HCT116 (cell line): ENCODE results near the gene NIBAN1. TPM values are rescaled to one million over a fixed set of nuclear protein-coding genes. Genes with fewer than 3 reads are reported as not detected.

Experiments
- ATAC-seq: fragments of 200-7000 bp; cut with Tn5 transposase; 2 replicates; pipeline ENCODE4 v1.9.1; 2020; ENCODE audit warnings: mild to moderate bottlenecking, moderate library complexity
- BruUV-seq: library from RNA; stranded (reverse); fragments of 400-500 nt; replicated peaks from 2 replicates; lab custom pipeline; 2021; lab: Mats Ljungman, UMichigan
- CTCF ChIA-PET: fragments of 300-600 bp; sonication (Branson Sonifier 250); formaldehyde crosslinking; loops from one replicate; lab custom pipeline; 2021; ENCODE audit warnings: antibody characterized with exemption; lab: Charles Lee
- POLR2A ChIA-PET: fragments of 300-600, 350-600 bp; sonication (Branson Sonifier 250); formaldehyde crosslinking; loops from one replicate; lab custom pipeline; 2021; ENCODE audit warnings: antibody characterized with exemption; lab: Charles Lee
- RAD21 ChIA-PET, 2 experiments: fragments of 300-600 bp; sonication (Branson Sonifier 250); formaldehyde crosslinking; loops; one replicate each; lab custom pipeline; 2023; ENCODE audit warnings: low total read pairs in 2 of 2; ENCODE audit not compliant: uncharacterized antibody in 2 of 2, unreplicated experiment in 2 of 2, low non-redundant PET in 1 of 2; lab: Charles Lee
- DNase-seq: peaks from one replicate; pipeline ENCODE4 v3.0.0-alpha.2; 2010; ENCODE audit warnings: low read depth, low spot score
- H2AFZ ChIP-seq: fragments of 200-600 bp; shearing (Covaris generic), sonication (generic); 2 replicates; pipeline ENCODE4 v1.6.1; 2017; ENCODE audit warnings: low read depth, mixed run types, mixed read lengths, antibody characterized with exemption, low read length; ENCODE audit not compliant: poor library complexity, severe bottlenecking
- H3K27ac ChIP-seq: 2 replicates; pipeline ENCODE4 v1.5.1; 2012; ENCODE audit warnings: low read depth, low read length
- H3K27me3 ChIP-seq: fragments of 200-600 bp; sonication (generic); 2 replicates; pipeline ENCODE4 v1.6.1; 2016; ENCODE audit warnings: mixed run types, low read length, mixed read lengths; ENCODE audit not compliant: insufficient read depth
- H3K36me3 ChIP-seq, 2 experiments: fragments of 200-500 bp in 1 of 2; fragments of 200-600 bp in 1 of 2; sonication (Bioruptor generic) in 1 of 2; sonication (generic) in 1 of 2; 2 replicates each; pipeline versions ENCODE4 v1.5.1 to v1.6.1; 2014 to 2016; ENCODE audit warnings: low read length in 2 of 2, inconsistent platforms in 1 of 2, mixed read lengths in 1 of 2, mixed run types in 1 of 2; ENCODE audit not compliant: insufficient read depth in 2 of 2, control insufficient read depth in 1 of 2
- H3K4me1 ChIP-seq, 2 experiments: fragments of 200-600 bp in 1 of 2; sonication (generic) in 1 of 2; 2 replicates each; pipeline versions ENCODE4 v1.5.1 to v1.6.1; 2012 to 2017; ENCODE audit warnings: low read length in 2 of 2, inconsistent platforms in 1 of 2, mild to moderate bottlenecking in 1 of 2, mixed read lengths in 1 of 2, mixed run types in 1 of 2, moderate library complexity in 1 of 2; ENCODE audit not compliant: insufficient read depth in 2 of 2, control insufficient read depth in 1 of 2
- H3K4me2 ChIP-seq: fragments of 200-600 bp; sonication (generic); 2 replicates; pipeline ENCODE4 v1.6.1; 2017; ENCODE audit warnings: mixed run types, low read length, mixed read lengths
- H3K4me3 ChIP-seq, 2 experiments: fragments of 200-600 bp in 1 of 2; sonication (generic) in 1 of 2; replicated peaks in 1 of 2; 2 replicates each; pipeline ENCODE4 v1.5.1; 2011 to 2016; ENCODE audit warnings: low read length in 2 of 2, control low read depth in 1 of 2, low read depth in 1 of 2, mild to moderate bottlenecking in 1 of 2, mixed read lengths in 1 of 2, mixed run types in 1 of 2
- H3K79me2 ChIP-seq: fragments of 200-600 bp; sonication (generic); 2 replicates; pipeline ENCODE4 v1.6.1; 2017; ENCODE audit warnings: mild to moderate bottlenecking, mixed run types, low read length, moderate library complexity, mixed read lengths; ENCODE audit not compliant: insufficient read depth
- H3K9ac ChIP-seq: fragments of 200-600 bp; sonication (generic); 2 replicates; pipeline ENCODE4 v1.6.1; 2016; ENCODE audit warnings: low read length, mixed read lengths
- H3K9me2 ChIP-seq: fragments of 200-600 bp; sonication (generic), shearing (Covaris generic); 2 replicates; pipeline ENCODE4 v1.6.1; 2017; ENCODE audit warnings: mixed run types, mild to moderate bottlenecking, moderate library complexity; ENCODE audit not compliant: insufficient read depth
- H3K9me3 ChIP-seq, 2 experiments: fragments of 200-500 bp in 1 of 2; fragments of 200-600 bp in 1 of 2; sonication (Bioruptor generic) in 1 of 2; sonication (generic) in 1 of 2; 2 replicates each; pipeline ENCODE4 v1.6.1; 2014 to 2017; ENCODE audit warnings: low read length in 2 of 2, mixed read lengths in 2 of 2, inconsistent platforms in 1 of 2, low read depth in 1 of 2, mild to moderate bottlenecking in 1 of 2, mixed run types in 1 of 2, moderate library complexity in 1 of 2; ENCODE audit not compliant: control insufficient read depth in 1 of 2, insufficient read depth in 1 of 2
- H4K20me1 ChIP-seq: fragments of 200-600 bp; sonication (generic), shearing (Covaris generic); 2 replicates; pipeline ENCODE4 v1.6.1; 2017; ENCODE audit warnings: mixed run types, mild to moderate bottlenecking, moderate library complexity; ENCODE audit not compliant: insufficient read depth
- CBX3 ChIP-seq: IDR thresholded peaks from 2 replicates; pipeline ENCODE4 v1.6.1; 2012; ENCODE audit warnings: low read depth
- CEBPB ChIP-seq: IDR thresholded peaks from 2 replicates; pipeline ENCODE4 v1.6.1; 2012; ENCODE audit warnings: low read depth
- ELF1 ChIP-seq: IDR thresholded peaks from 2 replicates; pipeline ENCODE4 v1.6.1; 2012; ENCODE audit warnings: low read depth, borderline replicate concordance
- EZH2phosphoT487 ChIP-seq: fragments of 200-600 bp; IDR thresholded peaks from 2 replicates; pipeline ENCODE4 v1.6.1; 2018; ENCODE audit warnings: antibody characterized with exemption, borderline replicate concordance
- FOSL1 ChIP-seq: IDR thresholded peaks from 2 replicates; pipeline ENCODE4 v1.6.1; 2012; ENCODE audit warnings: low read depth
- JUND ChIP-seq: IDR thresholded peaks from 2 replicates; pipeline ENCODE4 v1.6.1; 2012
- POLR2A ChIP-seq: IDR thresholded peaks from 2 replicates; pipeline ENCODE4 v1.7.0; 2011; ENCODE audit warnings: borderline replicate concordance; ENCODE audit not compliant: insufficient read depth, insufficient read length; ENCODE audit errors: extremely low read depth
- POLR2AphosphoS5 ChIP-seq: IDR thresholded peaks from 2 replicates; pipeline ENCODE4 v1.6.1; 2011; ENCODE audit warnings: mild to moderate bottlenecking, low read depth, low read length, moderate library complexity
- RAD21 ChIP-seq: IDR thresholded peaks from 2 replicates; pipeline ENCODE4 v1.6.1; 2012; ENCODE audit warnings: low read depth, mild to moderate bottlenecking
- SIN3A ChIP-seq: IDR thresholded peaks from 2 replicates; pipeline ENCODE4 v1.6.1; 2012; ENCODE audit warnings: low read depth
- ZFX ChIP-seq: fragments of 450-650 bp; IDR thresholded peaks from 2 replicates; pipeline ENCODE4 v1.6.1; 2017
- ZNF274 ChIP-seq: fragments of 200-500 bp; sonication (Bioruptor generic); IDR thresholded peaks from 2 replicates; pipeline ENCODE4 v1.6.1; 2014; ENCODE audit warnings: mild to moderate bottlenecking, low read depth, low read length, inconsistent platforms
- intact Hi-C: fragments of 100-400 bp; cut with micrococcal nuclease; formaldehyde crosslinking; loops from 2 replicates; pipeline ENCODE4 v1.10.0; 2022
- total RNA-seq: library from RNA; stranded (reverse); gene quantifications from one replicate; pipeline ENCODE4 v1.2.1, GENCODE V29; 2021; ENCODE audit not compliant: unreplicated experiment
- TF ChIP-seq, protein P1 (sequence below): IDR thresholded peaks from 2 replicates; pipeline ENCODE4 v1.6.1; 2012
- TF ChIP-seq, protein P2 (sequence below): IDR thresholded peaks from 2 replicates; pipeline ENCODE4 v1.6.1; 2012; ENCODE audit warnings: low read depth
- TF ChIP-seq, protein P3 (sequence below), 3 experiments: fragments of 200-600 bp in 1 of 3; sonication (generic) in 1 of 3; IDR thresholded peaks in 2 of 3; conservative IDR thresholded peaks in 1 of 3; 2 replicates each; pipeline ENCODE4 v1.5.1; 2012 to 2017; ENCODE audit warnings: low read depth in 2 of 3, low read length in 2 of 3, antibody characterized with exemption in 1 of 3, borderline replicate concordance in 1 of 3, control low read depth in 1 of 3, mild to moderate bottlenecking in 1 of 3, mixed read lengths in 1 of 3, mixed run types in 1 of 3, moderate library complexity in 1 of 3; ENCODE audit not compliant: insufficient read depth in 1 of 3

The NIBAN1 gene
- total RNA-seq, 1 experiment from 2014 or later: 10.3 TPM

DNA sequence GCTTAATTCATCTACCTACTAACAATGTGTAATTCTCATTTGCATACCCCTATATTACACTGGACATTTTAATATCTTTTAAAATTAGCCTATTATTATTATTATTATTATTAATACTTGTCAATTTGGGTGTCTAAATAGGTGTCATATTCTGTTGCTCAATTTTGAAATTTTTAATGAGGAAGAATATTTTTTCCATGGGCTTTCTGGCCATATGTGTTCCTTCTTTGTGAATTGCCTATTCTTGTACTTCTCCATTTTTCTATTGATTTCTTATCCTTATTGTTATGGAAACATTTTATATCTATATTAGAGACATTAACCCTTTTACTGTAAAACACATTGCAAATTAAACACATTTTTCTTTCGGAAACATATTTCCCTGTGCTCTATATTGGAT, 6.4 kb upstream of the NIBAN1 start:
- no peak overlapping the region for H3K4me3 ChIP-seq
- ChIA-PET RAD21 (interaction anchor here in 1 of 2 experiments (2.5 kb wide), 1 partner anchor 175 kb away, joined by 7 read pairs; no protein-coding TSS in a partner anchor), CTCF (interaction anchor here (0.9 to 3.9 kb wide), 4 partner anchors 174 to 690 kb away, joined by 3 to 53 read pairs (median 7); no protein-coding TSS in a partner anchor), POLR2A (no interaction called here)
- ATAC-seq: no peak
- no peak for TF ChIP-seq CEBPB
- no peak for TF ChIP-seq POLR2AphosphoS5
- no peak for TF ChIP-seq ZNF274
- TF ChIP-seq RAD21: no peak
- no peak for TF ChIP-seq ZFX
- no peak for TF ChIP-seq CBX3
- TF ChIP-seq POLR2A: no peak
- no peak for TF ChIP-seq EZH2phosphoT487
- TF ChIP-seq, protein P1, sequence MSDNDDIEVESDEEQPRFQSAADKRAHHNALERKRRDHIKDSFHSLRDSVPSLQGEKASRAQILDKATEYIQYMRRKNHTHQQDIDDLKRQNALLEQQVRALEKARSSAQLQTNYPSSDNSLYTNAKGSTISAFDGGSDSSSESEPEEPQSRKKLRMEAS: no peak
- TF ChIP-seq, protein P2, sequence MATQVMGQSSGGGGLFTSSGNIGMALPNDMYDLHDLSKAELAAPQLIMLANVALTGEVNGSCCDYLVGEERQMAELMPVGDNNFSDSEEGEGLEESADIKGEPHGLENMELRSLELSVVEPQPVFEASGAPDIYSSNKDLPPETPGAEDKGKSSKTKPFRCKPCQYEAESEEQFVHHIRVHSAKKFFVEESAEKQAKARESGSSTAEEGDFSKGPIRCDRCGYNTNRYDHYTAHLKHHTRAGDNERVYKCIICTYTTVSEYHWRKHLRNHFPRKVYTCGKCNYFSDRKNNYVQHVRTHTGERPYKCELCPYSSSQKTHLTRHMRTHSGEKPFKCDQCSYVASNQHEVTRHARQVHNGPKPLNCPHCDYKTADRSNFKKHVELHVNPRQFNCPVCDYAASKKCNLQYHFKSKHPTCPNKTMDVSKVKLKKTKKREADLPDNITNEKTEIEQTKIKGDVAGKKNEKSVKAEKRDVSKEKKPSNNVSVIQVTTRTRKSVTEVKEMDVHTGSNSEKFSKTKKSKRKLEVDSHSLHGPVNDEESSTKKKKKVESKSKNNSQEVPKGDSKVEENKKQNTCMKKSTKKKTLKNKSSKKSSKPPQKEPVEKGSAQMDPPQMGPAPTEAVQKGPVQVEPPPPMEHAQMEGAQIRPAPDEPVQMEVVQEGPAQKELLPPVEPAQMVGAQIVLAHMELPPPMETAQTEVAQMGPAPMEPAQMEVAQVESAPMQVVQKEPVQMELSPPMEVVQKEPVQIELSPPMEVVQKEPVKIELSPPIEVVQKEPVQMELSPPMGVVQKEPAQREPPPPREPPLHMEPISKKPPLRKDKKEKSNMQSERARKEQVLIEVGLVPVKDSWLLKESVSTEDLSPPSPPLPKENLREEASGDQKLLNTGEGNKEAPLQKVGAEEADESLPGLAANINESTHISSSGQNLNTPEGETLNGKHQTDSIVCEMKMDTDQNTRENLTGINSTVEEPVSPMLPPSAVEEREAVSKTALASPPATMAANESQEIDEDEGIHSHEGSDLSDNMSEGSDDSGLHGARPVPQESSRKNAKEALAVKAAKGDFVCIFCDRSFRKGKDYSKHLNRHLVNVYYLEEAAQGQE: no peak
- no peak for TF ChIP-seq ELF1
- no peak for TF ChIP-seq SIN3A
- TF ChIP-seq FOSL1: no peak
- TF ChIP-seq, protein P3, sequence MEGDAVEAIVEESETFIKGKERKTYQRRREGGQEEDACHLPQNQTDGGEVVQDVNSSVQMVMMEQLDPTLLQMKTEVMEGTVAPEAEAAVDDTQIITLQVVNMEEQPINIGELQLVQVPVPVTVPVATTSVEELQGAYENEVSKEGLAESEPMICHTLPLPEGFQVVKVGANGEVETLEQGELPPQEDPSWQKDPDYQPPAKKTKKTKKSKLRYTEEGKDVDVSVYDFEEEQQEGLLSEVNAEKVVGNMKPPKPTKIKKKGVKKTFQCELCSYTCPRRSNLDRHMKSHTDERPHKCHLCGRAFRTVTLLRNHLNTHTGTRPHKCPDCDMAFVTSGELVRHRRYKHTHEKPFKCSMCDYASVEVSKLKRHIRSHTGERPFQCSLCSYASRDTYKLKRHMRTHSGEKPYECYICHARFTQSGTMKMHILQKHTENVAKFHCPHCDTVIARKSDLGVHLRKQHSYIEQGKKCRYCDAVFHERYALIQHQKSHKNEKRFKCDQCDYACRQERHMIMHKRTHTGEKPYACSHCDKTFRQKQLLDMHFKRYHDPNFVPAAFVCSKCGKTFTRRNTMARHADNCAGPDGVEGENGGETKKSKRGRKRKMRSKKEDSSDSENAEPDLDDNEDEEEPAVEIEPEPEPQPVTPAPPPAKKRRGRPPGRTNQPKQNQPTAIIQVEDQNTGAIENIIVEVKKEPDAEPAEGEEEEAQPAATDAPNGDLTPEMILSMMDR (IDR thresholded peaks at IDR 0.05 in 2 of 3, conservative IDR thresholded peaks at IDR 0.05 in 1 of 3; ENCODE audit: borderline replicate concordance in 1 of 3, insufficient read depth in 1 of 3, low read depth in 2 of 3, low read length in 2 of 3): no peak
- no peak for TF ChIP-seq JUND
- no peak overlapping the region for H3K9ac ChIP-seq
- H3K4me1 ChIP-seq: no peaks in the 10 kb centered on the region
- no TSS peak for BruUV-seq
- no peak overlapping the region for H3K27ac ChIP-seq
- no peaks in the 10 kb centered on the region for H3K79me2 ChIP-seq
- intact Hi-C loops: loop anchor here (10.0 kb wide), 1 partner anchor 694 kb away; no protein-coding TSS in a partner anchor
- no peak overlapping the region for H3K4me2 ChIP-seq
- H4K20me1 ChIP-seq: no peaks in the 10 kb centered on the region
- H2AFZ ChIP-seq: no peak overlapping the region
- DNase-seq: no peak
- H3K27me3 ChIP-seq: no peaks in the 10 kb centered on the region
- no peaks in the 10 kb centered on the region for H3K9me3 ChIP-seq
- no peaks in the 10 kb centered on the region for H3K9me2 ChIP-seq
- no peaks in the 10 kb centered on the region for H3K36me3 ChIP-seq
